B cell (primary cell): ENCODE data around the gene INTS3. TPM values are rescaled to one million over a fixed set of nuclear protein-coding genes. Genes with fewer than 3 reads are reported as not detected.

ENCODE experiments used
- ATAC-seq: fragments of 200-7000 bp; cut with Tn5 transposase; one replicate; pipeline ENCODE4 v1.10.0; 2021; ENCODE audit warnings: low read depth, mild to moderate bottlenecking, moderate number of reproducible peaks, moderate library complexity
- CTCF ChIA-PET: fragments of 350-600 bp; sonication (Branson Sonifier 250); formaldehyde crosslinking; loops from one replicate; lab custom pipeline; 2021; ENCODE audit warnings: antibody characterized with exemption, inconsistent platforms; lab: Charles Lee
- POLR2A ChIA-PET: fragments of 350-600 bp; sonication (Branson Sonifier 250); formaldehyde crosslinking; loops from one replicate; lab custom pipeline; 2021; ENCODE audit warnings: antibody characterized with exemption; lab: Charles Lee
- DNase-seq: peaks from one replicate; pipeline ENCODE4 v3.0.0; 2013
- H2AFZ ChIP-seq: 2 replicates; pipeline ENCODE4 v1.6.1; 2012; ENCODE audit warnings: mild to moderate bottlenecking, low read depth, low read length; ENCODE audit not compliant: insufficient read depth, poor library complexity, severe bottlenecking
- H3K27ac ChIP-seq, 2 donors: 1 replicate in 1 of 2; 2 replicates in 1 of 2; pipeline ENCODE4 v1.5.1; 2012 to 2013; ENCODE audit warnings: low read length in 2 of 2, mild to moderate bottlenecking in 2 of 2, moderate library complexity in 1 of 2
- H3K27me3 ChIP-seq, 4 experiments: fragments of 200-600 bp in 1 of 4; sonication (generic) in 1 of 4; replicated peaks in 1 of 4; 1 replicate in 2 of 4; 2 replicates in 2 of 4; pipeline versions ENCODE4 v1.6.1 to v1.7.0; 2013 to 2016; ENCODE audit warnings: low read length in 3 of 4, mild to moderate bottlenecking in 2 of 4, mixed read lengths in 1 of 4, moderate library complexity in 1 of 4; ENCODE audit not compliant: insufficient read depth in 4 of 4, control insufficient read depth in 3 of 4; ENCODE audit errors: control extremely low read depth in 1 of 4
- H3K36me3 ChIP-seq, 2 experiments: replicated peaks in 1 of 2; 1 replicate in 1 of 2; 2 replicates in 1 of 2; pipeline versions ENCODE4 v1.6.1 to v1.7.1; 2013; ENCODE audit warnings: low read length in 1 of 2; ENCODE audit not compliant: insufficient read depth in 2 of 2, control insufficient read depth in 1 of 2; ENCODE audit errors: control extremely low read depth in 1 of 2, extremely low read depth in 1 of 2
- H3K4me1 ChIP-seq, 2 donors: fragments of 200-600 bp in 1 of 2; sonication (generic) in 1 of 2; 1 replicate in 1 of 2; 2 replicates in 1 of 2; pipeline versions ENCODE4 v1.5.1 to v1.6.1; 2013 to 2017; ENCODE audit warnings: low read length in 2 of 2; ENCODE audit not compliant: control insufficient read depth in 2 of 2, insufficient read depth in 2 of 2
- H3K4me2 ChIP-seq: replicated peaks from 2 replicates; pipeline ENCODE3; 2012; ENCODE audit warnings: mild to moderate bottlenecking, low read depth, low read length; ENCODE audit not compliant: poor library complexity, severe bottlenecking
- H3K4me3 ChIP-seq, 5 experiments: fragments of 200-600 bp in 1 of 5; sonication (generic) in 1 of 5; 1 replicate in 3 of 5; 2 replicates in 2 of 5; pipeline versions ENCODE4 v1.5.1 to v1.7.0; 2011 to 2016; ENCODE audit warnings: low read length in 4 of 5, mild to moderate bottlenecking in 4 of 5, low read depth in 2 of 5, control low read depth in 1 of 5, moderate library complexity in 1 of 5; ENCODE audit not compliant: insufficient read depth in 1 of 5; ENCODE audit errors: control extremely low read depth in 1 of 5, extremely low read depth in 1 of 5
- H3K79me2 ChIP-seq: fragments of 200-600 bp; sonication (generic); one replicate; pipeline ENCODE4 v1.6.0; 2016; ENCODE audit warnings: low read length; ENCODE audit not compliant: control insufficient read depth, insufficient read depth
- H3K9ac ChIP-seq: fragments of 200-600 bp; sonication (generic); 2 replicates; pipeline ENCODE4 v1.6.1; 2017; ENCODE audit warnings: mild to moderate bottlenecking, low read length, moderate library complexity
- H3K9me3 ChIP-seq, 3 donors: one replicate each; pipeline versions ENCODE4 v1.6.1 to v1.7.1; 2013; ENCODE audit warnings: low read length in 2 of 3; ENCODE audit not compliant: control insufficient read depth in 2 of 3, insufficient read depth in 1 of 3; ENCODE audit errors: control extremely low read depth in 1 of 3
- H4K20me1 ChIP-seq: 2 replicates; pipeline ENCODE4 v1.6.0; 2012; ENCODE audit warnings: mild to moderate bottlenecking, low read length; ENCODE audit not compliant: insufficient read depth, control insufficient read depth, poor library complexity, severe bottlenecking
- H3K27ac Mint-ChIP-seq: one replicate; pipeline ENCODE4 v1.8.0; 2021; ENCODE audit warnings: mixed read lengths
- H3K27me3 Mint-ChIP-seq: one replicate; pipeline ENCODE4 v1.8.0; 2021; ENCODE audit warnings: mixed read lengths
- H3K4me1 Mint-ChIP-seq: one replicate; pipeline ENCODE4 v1.8.0; 2021; ENCODE audit warnings: mixed read lengths
- H3K4me3 Mint-ChIP-seq: one replicate; pipeline ENCODE4 v1.8.0; 2021; ENCODE audit warnings: mixed read lengths
- H3K9me3 Mint-ChIP-seq: one replicate; pipeline ENCODE4 v1.8.0; 2022; ENCODE audit warnings: mixed read lengths; ENCODE audit not compliant: insufficient read depth
- EZH2 ChIP-seq: IDR thresholded peaks from 2 replicates; pipeline ENCODE4 v1.6.1; 2012; ENCODE audit warnings: borderline replicate concordance, low read depth, mild to moderate bottlenecking, moderate library complexity, low read length; ENCODE audit not compliant: insufficient read depth, poor library complexity, severe bottlenecking
- WGBS: methylation state at CpG from one replicate; pipeline ENCODE4 v1.1.5; 2013; ENCODE audit warnings: missing lambda C conversion rate; ENCODE audit not compliant: insufficient coverage; 5-methylcytosine and 5-hydroxymethylcytosine counted together
- intact Hi-C: fragments of 100-400 bp; cut with micrococcal nuclease; formaldehyde crosslinking; loops from one replicate; pipeline ENCODE4 v1.10.0; 2022
- polyA plus RNA-seq: library from polyadenylated mRNA; depleted of rRNA; stranded (reverse); fragments of >200 nt; gene quantifications from 2 replicates; pipeline ENCODE4 v1.2.3, GENCODE V29; 2012
- total RNA-seq, 2 donors: library from RNA; stranded (reverse); fragments of 120-200 nt in 1 of 2; gene quantifications; 1 replicate in 1 of 2; 2 replicates in 1 of 2; pipeline versions ENCODE4 v1.2.3 to v1.2.4, GENCODE V29; 2013 to 2022
- TF ChIP-seq, protein P1 (sequence below): fragments of 200-600 bp; IDR thresholded peaks from one replicate; pipeline ENCODE4 v1.8.0; 2022; ENCODE audit warnings: antibody characterized with exemption, mild to moderate bottlenecking

Gene INTS3
- total and polyA plus RNA-seq, 2 donors (not counting 1 experiment from before 2014, with no cell fraction given) = 69.1 to 84.1 TPM

DNA sequence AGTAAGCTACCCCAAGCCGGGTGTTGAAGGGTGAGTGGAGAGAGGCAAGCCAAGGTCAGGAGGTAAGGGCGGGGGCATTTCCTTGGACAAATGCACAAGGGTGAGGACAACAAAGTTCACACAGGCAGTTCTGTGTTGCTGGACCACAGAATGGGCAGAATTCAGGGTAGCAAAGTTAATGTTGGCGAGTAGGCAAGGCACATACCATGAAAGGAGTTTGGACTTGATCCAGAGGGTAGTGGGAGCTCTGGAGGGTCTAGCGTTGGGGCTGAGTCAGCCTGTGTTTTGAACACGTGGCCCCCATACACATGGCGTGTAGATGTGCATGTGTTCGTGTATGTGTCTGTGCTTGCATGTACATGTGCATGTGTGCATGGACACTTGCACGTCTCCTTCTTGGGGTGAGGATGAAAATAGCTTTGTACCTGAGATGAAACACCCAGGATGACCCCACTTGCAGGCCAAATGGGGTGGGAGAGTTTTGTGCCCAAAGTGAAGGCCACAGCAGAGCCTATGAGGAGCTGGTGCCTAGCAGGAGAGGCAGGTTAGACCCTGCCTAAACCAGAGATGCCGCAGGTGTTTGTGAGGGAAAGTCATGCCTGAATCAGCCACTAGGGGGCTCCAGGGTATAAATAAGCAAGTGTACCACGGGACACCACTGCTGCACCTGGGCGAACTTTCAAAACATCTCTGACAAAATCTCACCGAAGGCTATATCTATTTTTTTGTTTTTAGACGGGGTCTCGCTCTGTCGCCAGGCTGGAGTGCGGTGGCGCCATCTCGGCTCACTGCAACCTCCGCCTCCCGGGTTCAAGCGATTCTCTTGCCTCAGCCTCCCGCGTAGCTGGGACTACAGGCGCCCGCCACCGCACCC, 69.2 kb downstream of the INTS3 start:
- intact Hi-C loops = loop anchor here (1.0 to 2.0 kb wide), 3 partner anchors 8 to 189 kb away; partner anchors contain the start of genes DENND4B and RAB13

More for the DNA sequence above, 69.2 kb downstream of the INTS3 start:
- Histone ChIP-seq H2AFZ (no peak overlapping the region), H3K9ac (no peak overlapping the region), H3K9me3 (no peaks in the 10 kb centered on the region), H3K4me1 (peaks cover 5 to 18% of the 10 kb centered on the region in 2 donors), H3K4me2 (peak overlapping the region; percentile 17), H3K4me3 (no peak overlapping the region), H3K27me3 (no peaks in the 10 kb centered on the region), H3K79me2 (peaks cover 10% of the 10 kb centered on the region), H3K27ac (no peak overlapping the region), H4K20me1 (no peaks in the 10 kb centered on the region), H3K36me3 (no peaks in the 10 kb centered on the region)
- Mint-ChIP-seq H3K27ac (peak overlapping the region; percentile 76), H3K4me1 (peaks cover 12% of the 10 kb centered on the region), H3K27me3 (no peaks in the 10 kb centered on the region), H3K4me3 (no peak overlapping the region), H3K9me3 (no peaks in the 10 kb centered on the region)
- ATAC-seq = peak; percentile 92
- WGBS = 61% methylated on average over 18 of the region's 26 CpGs
- ChIA-PET POLR2A (interaction anchor here (0.6 to 2.6 kb wide), 5 partner anchors 61 to 193 kb away, joined by 4 to 10 read pairs (median 8); partner anchors contain the start of genes DENND4B, JTB, RAB13 and RPS27), CTCF (interaction anchor here (0.6 to 6.6 kb wide), 31 partner anchors 9 to 461 kb away, joined by 3 to 103 read pairs (median 4); partner anchors contain the start of genes DENND4B, GATAD2B, JTB and RAB13)
- peak; percentile 88 for DNase-seq
- no peak for TF ChIP-seq EZH2
- TF ChIP-seq, protein P1, sequence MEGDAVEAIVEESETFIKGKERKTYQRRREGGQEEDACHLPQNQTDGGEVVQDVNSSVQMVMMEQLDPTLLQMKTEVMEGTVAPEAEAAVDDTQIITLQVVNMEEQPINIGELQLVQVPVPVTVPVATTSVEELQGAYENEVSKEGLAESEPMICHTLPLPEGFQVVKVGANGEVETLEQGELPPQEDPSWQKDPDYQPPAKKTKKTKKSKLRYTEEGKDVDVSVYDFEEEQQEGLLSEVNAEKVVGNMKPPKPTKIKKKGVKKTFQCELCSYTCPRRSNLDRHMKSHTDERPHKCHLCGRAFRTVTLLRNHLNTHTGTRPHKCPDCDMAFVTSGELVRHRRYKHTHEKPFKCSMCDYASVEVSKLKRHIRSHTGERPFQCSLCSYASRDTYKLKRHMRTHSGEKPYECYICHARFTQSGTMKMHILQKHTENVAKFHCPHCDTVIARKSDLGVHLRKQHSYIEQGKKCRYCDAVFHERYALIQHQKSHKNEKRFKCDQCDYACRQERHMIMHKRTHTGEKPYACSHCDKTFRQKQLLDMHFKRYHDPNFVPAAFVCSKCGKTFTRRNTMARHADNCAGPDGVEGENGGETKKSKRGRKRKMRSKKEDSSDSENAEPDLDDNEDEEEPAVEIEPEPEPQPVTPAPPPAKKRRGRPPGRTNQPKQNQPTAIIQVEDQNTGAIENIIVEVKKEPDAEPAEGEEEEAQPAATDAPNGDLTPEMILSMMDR = peak; percentile 85
